ENCODE measurements around the gene LAMC1. TPM values are rescaled to one million over a fixed set of nuclear protein-coding genes. Genes with fewer than 3 reads are reported as not detected.

LAMC1 gene
- total RNA-seq, 1 donor from 2014 or later, result 449 TPM

DNA sequence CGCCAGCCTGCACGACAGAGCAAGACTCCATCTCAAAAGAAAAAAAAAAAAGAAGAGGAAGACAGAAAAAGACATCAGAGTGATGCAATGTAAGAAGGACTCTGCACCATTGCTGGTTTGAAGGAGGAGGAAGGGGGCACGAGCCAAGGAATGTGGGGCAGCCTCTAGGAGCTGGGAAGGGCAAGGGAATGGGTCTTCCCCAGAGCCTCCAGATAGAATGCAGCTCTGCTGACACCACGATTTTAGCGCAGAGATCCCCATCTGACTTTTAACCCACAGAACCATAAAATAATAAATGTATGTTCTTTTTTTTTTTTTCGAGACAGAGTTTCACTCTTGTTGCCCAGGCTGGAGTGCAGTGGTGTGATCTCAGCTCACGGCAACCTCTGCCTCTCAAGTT is 129.0 kb downstream of the LAMC1 start:
- Mint-ChIP-seq H3K27ac (ENCODE audit: unreplicated experiment) (no peak overlapping the region), H3K4me1 (ENCODE audit: low read depth) (peaks cover 27% of the 10 kb centered on the region), H3K4me3 (ENCODE audit: unreplicated experiment) (no peak overlapping the region), H3K36me3 (ENCODE audit: low read depth) (no peaks in the 10 kb centered on the region), H3K9me3 (ENCODE audit: low read depth) (no peaks in the 10 kb centered on the region), H3K27me3 (ENCODE audit: low read depth) (no peaks in the 10 kb centered on the region)
- TF ChIP-seq, protein P1, sequence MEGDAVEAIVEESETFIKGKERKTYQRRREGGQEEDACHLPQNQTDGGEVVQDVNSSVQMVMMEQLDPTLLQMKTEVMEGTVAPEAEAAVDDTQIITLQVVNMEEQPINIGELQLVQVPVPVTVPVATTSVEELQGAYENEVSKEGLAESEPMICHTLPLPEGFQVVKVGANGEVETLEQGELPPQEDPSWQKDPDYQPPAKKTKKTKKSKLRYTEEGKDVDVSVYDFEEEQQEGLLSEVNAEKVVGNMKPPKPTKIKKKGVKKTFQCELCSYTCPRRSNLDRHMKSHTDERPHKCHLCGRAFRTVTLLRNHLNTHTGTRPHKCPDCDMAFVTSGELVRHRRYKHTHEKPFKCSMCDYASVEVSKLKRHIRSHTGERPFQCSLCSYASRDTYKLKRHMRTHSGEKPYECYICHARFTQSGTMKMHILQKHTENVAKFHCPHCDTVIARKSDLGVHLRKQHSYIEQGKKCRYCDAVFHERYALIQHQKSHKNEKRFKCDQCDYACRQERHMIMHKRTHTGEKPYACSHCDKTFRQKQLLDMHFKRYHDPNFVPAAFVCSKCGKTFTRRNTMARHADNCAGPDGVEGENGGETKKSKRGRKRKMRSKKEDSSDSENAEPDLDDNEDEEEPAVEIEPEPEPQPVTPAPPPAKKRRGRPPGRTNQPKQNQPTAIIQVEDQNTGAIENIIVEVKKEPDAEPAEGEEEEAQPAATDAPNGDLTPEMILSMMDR (IDR thresholded peaks at IDR 0.05), result no peak
- no peak for DNase-seq (ENCODE audit: low spot score)

DNA sequence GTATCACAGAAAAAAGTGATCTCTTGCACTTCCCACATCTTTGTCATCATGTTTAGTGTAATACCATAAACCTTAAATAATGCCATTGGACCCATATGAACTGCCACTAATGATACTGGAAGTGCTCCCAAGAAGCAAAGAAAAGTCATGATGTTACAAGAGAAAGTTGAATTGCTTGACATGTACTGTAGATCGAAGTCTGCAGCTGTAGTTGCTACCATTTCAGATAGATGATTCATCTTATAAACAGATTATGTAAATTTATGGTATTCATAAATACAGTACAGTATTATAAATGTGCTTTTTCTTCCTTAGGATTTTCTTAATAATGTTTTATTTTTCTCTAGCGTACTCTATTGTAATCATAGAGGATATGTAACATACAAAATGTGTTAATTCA is 132.7 kb downstream of the LAMC1 start:
- Mint-ChIP-seq H3K36me3 (ENCODE audit: low read depth) (no peaks in the 10 kb centered on the region), H3K4me3 (ENCODE audit: unreplicated experiment) (no peak overlapping the region), H3K4me1 (ENCODE audit: low read depth) (peaks cover 12% of the 10 kb centered on the region), H3K9me3 (ENCODE audit: low read depth) (no peaks in the 10 kb centered on the region), H3K27ac (ENCODE audit: unreplicated experiment) (no peak overlapping the region), H3K27me3 (ENCODE audit: low read depth) (no peaks in the 10 kb centered on the region)
- TF ChIP-seq, protein P1 (IDR thresholded peaks at IDR 0.05), result no peak
- no peak for DNase-seq (ENCODE audit: low spot score)

DNA sequence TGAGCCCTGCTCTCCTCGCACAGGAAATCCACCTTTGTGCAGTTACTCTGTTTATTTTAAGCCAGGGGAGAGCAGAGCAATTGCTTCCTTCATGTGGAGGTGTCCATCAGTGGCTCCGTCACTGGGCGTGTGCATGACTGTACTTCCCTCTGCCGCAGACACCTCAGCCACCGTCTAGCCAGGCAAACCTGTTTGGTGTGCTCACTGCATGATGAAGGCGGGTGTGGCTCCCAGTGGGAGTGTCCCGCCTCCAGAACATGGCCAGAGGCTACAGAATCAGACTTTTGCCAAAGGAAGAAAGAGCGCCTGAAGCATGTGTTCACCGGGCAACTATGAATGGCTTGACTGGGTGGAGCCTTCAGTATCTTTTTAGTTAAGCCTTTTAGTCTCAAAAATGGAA is 136.7 kb downstream of the LAMC1 start:
- Mint-ChIP-seq H3K9me3 (ENCODE audit: low read depth) (no peaks in the 10 kb centered on the region), H3K27me3 (ENCODE audit: low read depth) (no peaks in the 10 kb centered on the region), H3K36me3 (ENCODE audit: low read depth) (no peaks in the 10 kb centered on the region), H3K4me1 (ENCODE audit: low read depth) (peaks cover 12% of the 10 kb centered on the region), H3K27ac (ENCODE audit: unreplicated experiment) (no peak overlapping the region), H3K4me3 (ENCODE audit: unreplicated experiment) (no peak overlapping the region)
- no peak for DNase-seq (ENCODE audit: low spot score)
- TF ChIP-seq, protein P1 (IDR thresholded peaks at IDR 0.05), result no peak

DNA sequence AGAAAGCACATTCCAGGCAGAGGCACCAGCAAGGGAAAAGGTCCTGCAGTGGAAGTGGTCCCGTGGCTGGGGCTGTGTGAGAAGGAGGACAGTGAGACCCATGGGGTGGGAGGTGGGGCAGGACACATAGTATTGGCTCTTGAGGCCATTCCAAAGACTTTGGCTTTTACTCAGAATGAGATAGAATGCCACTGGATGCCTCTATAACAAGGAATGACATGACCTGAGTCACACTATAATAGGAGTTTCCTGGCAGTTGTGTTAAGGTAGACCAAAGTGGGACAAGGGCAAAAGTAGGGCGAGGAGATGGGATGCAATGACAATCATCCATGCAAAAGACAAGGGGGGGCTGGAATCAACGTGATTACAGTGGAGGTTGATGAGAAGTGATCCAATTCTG is 138.2 kb downstream of the LAMC1 start:
- H3K9me3 Mint-ChIP-seq (ENCODE audit: low read depth), result no peaks in the 10 kb centered on the region
- no peak for DNase-seq (ENCODE audit: low spot score)
- no peaks in the 10 kb centered on the region for H3K36me3 Mint-ChIP-seq (ENCODE audit: low read depth)
- H3K27me3 Mint-ChIP-seq (ENCODE audit: low read depth), result no peaks in the 10 kb centered on the region
- no peak overlapping the region for H3K27ac Mint-ChIP-seq (ENCODE audit: unreplicated experiment)
- no peak overlapping the region for H3K4me3 Mint-ChIP-seq (ENCODE audit: unreplicated experiment)
- TF ChIP-seq, protein P1 (IDR thresholded peaks at IDR 0.05), result no peak
- peaks cover 8% of the 10 kb centered on the region for H3K4me1 Mint-ChIP-seq (ENCODE audit: low read depth)

DNA sequence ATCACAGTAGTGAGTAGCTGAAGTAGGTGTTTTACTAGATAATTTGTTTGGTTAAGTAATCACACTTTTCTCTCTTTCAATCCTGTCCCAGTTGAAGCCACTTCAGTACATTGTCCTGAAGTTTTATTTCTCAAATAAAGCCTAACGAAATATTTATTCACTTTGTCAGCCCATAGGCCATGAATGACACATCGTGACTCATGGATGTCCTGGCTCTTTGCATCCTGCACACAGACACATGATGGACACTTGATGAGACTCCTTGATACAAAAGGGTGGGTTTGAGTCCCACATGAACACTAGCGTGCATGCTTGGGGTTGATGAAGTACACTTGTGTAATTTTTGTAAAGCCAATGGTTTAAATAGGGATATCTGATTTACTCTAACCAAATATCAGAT is 140.1 kb downstream of the LAMC1 start:
- Mint-ChIP-seq H3K4me3 (ENCODE audit: unreplicated experiment) (no peak overlapping the region), H3K27me3 (ENCODE audit: low read depth) (no peaks in the 10 kb centered on the region), H3K4me1 (ENCODE audit: low read depth) (peaks cover 12% of the 10 kb centered on the region), H3K27ac (ENCODE audit: unreplicated experiment) (no peak overlapping the region), H3K9me3 (ENCODE audit: low read depth) (no peaks in the 10 kb centered on the region), H3K36me3 (ENCODE audit: low read depth) (no peaks in the 10 kb centered on the region)
- TF ChIP-seq, protein P1 (IDR thresholded peaks at IDR 0.05), result no peak
- no peak for DNase-seq (ENCODE audit: low spot score)

All from chondrocyte (in vitro differentiated cells).